GM18502 (cell line): Measurements from ENCODE around the gene ZNF276.
"Not testable (repeated sequence)": the region's sequence is repeated elsewhere in the genome, so short reads cannot be mapped to it uniquely, and the experiment has no call there.

Experiments
- ATAC-seq: cut with Tn5 transposase; IDR thresholded peaks from one replicate; pipeline ENCODE4 v1.9.1; 2021; ENCODE audit warnings: mild to moderate bottlenecking; ENCODE audit not compliant: unreplicated experiment, poor library complexity

ZNF276 gene

DNA sequence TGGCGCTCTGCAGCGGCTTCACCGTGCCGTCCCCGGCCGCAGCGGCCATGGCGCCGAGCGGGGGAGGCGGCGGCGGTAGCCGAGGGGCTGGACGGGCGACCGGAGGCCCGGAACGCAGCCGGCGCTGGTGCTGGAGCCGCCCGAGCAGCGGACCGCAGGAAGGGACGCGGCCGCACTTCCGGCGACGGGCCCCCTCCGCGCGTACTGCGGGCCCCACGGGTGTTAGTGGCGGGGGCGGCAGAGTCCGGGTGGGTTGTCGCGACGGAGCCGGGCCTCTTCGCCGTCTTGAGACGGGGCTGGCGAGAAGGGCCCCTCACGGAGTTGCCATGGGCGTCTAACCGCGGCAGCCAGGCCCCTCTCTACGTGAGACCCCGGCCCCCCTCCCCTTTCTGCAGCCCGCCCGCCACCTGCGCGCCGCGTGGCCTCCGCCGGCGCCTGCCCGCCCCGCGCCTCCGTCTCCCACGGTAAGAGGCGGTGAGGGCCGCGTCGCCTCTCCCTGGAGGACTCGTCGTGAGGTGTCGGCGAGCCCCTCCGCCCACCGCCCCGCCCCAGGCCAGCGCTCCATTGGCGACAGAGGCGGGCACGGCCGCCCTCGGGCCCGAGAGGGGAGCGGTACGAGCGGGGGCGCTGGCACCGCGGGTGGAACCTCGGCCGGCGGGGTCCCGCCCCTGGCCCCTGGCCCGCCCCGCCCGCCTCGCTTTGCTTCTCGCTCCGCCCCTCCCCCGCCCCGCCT, at the start of gene ZNF276, which contains the start of gene VPS9D1:
Gene ZNF276, plus strand, starts transcription at position 725 of the 733 bp plus-strand sequence. CDS start 104 bp downstream, outside the sequence.
Gene VPS9D1, minus strand, starts transcription at position 86 of the 733 bp plus-strand sequence. Its CDS starts 37 bp downstream, at position 49.
- ATAC-seq = peak; percentile 53

- ATAC-seq = not testable (repeated sequence)
Observed at GRCh38 chr16:89671565-89671964, 49.8 kb upstream of the ZNF276 start.

DNA sequence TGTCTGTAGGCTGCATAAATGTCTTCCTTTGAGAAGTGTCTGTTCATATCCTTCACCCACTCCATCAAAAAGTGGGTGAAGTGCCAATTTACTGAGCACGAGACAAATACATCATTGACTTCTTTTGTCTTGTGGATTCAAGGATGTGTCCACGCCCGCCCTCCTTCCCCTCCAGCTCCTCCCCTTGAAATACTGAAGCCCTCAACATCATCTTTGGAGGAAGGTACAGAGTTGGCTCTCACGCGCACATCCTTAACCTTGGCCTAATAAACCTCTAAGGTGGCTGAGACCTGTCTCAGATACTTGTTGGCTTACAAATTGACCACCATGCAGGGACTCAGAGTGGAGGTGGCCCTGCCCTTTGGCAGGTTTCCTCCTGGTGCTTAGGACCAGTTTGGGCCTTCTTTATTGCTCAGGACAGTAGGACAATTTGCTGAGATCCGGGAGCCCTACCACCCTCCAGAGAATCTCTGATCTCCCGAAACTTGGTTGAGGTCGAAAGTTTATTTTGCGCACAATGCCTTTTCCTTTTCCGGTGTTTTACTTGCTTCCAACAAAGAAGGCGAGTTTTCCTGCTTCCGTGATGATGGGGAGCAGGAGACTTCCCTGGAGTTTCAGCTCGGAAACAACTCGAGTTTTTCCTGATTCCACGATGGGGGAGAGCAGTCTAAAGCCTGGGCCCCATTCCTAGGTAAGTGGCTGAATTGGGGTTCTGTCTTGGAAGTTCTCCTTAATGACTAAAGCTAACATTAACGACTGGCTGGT, 49.0 kb upstream of the ZNF276 start:
- no peak for ATAC-seq

DNA sequence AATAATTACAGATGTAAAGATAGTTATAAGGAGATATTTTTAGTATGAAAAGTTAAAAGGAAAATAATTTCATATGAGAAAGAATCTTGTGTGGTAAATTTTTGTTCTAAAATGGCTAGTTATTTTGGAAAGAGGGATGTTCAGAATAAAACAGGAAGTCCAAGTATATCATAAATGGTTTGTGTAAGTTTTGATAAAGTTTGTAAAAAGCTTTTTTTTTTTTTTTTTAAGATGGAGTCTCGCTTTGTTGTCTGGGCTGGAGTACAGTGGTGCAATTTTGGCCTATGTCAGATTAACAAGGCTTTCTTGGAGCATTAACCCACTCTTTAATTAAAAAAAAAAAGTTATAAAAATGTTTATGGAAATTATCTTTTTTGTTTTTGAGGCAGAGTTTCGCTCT, 43.1 kb upstream of the ZNF276 start:
- ATAC-seq = no peak

DNA sequence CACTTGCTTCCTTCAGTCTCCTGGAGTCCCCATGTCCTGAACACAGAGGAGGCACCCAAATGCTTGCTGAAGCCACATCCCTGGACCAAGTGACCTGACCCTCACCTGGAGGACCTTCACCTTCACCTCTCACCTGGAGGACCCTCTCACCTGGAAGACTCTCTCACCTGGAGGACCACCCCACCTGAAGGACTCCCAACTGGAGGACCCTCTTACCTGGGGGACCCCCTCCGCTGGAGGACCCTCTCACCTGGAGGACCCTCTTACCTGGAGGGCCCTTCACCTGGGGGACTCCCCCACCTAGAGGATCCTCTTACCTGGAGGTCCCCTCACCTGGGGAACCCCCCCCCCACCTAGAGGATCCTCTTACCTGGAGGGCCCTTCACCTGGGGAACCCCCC, 35.4 kb upstream of the ZNF276 start:
- ATAC-seq = no peak

GRCh38 chr16:89686520-89687091, 34.7 kb upstream of the ZNF276 start, which contains the start of gene CDK10:
TSS of gene CDK10 (plus strand) at chr16:89686689. CDS start at chr16:89686711, 22 bp downstream.
- ATAC-seq = peak; percentile 91

DNA sequence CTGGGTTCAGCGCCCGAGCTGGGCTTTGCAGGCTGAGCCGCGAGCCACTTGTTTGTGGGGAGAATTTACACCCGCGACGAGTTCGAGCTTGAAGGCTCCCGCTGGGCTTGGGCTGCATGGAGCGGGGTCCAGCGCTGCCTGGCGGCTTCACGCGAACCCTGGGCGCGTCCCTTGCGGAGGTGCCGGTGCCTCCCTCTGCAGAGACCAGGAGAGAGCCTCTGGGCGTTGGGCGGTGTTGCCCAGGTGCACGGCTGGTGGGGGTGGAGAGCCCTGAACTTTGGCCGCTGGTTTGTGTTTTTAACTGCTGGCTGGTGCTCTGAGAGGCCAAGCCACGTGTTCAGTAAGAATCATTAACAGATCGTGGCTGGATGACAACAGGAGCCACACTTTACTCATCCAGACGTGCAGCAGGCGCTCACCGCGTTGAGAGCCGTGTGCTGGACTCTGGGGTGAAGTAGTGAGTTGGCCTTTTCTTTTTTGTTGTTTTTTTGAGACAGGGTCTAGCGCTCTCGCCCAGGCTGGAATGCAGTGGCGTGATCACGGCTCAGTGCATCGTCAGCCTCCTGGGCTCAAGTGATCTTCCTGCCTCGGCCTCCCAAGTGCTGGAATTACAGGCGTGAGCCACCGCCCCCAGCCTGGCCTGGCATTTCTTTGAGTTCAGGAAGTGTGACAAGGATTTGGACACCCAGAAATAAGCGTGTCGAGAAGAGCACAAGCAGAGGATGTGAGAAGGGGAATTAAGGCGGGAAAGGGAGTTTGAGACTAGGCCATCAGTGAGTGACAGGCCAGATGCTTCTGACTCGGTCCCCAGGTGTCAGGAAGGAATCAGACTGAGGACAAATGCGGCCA, 34.0 kb upstream of the ZNF276 start:
- peak; percentile 29 for ATAC-seq

DNA sequence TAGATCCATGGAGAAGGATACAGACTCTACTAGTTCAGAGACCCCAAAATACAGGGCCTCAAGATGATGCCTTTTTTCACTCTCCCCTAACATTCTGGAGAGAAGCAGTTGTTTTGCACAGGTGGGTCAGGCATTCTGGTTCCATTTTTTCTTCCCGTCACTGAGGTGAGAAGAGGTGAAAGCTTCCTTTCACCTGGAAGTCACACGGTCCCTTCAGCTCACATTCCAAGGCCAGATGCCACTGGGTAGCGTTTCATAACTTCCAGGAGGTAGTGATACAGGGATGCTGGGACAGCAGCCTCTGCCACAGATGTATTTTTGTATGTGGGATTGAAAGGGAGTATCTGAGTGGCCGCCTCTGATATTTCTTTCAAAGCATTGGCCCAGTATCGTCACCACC, 32.9 kb upstream of the ZNF276 start:
- ATAC-seq = no peak

GRCh38 chr16:89689142-89689541, 32.2 kb upstream of the ZNF276 start:
- ATAC-seq = no peak

- not testable (repeated sequence) for ATAC-seq
Observed at GRCh38 chr16:89689621-89690020, 31.7 kb upstream of the ZNF276 start.

DNA sequence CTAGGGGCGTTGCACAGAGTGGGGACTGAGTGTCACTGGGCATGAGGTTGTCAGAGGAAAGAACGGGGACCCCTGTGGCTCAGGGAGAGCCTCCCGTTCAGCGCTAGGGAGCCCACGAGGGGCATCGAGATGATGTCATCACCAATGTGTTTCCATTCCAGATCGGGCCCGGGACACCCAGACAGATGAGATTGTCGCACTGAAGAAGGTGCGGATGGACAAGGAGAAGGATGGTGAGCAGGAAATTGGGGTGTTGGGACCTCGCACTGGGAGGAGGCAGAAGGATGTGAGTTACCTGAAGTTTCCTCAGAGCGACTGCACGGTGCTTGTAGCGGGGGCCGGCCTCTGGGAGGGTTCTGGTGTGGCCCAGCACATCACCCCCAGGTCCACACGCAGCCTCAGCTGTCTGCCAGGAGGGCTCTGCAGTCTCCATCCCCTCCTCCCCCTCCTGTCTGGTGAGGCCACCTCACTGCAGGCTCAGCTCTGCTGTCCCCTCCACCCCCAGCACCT, 30.9 kb upstream of the ZNF276 start:
- ATAC-seq = no peak

DNA sequence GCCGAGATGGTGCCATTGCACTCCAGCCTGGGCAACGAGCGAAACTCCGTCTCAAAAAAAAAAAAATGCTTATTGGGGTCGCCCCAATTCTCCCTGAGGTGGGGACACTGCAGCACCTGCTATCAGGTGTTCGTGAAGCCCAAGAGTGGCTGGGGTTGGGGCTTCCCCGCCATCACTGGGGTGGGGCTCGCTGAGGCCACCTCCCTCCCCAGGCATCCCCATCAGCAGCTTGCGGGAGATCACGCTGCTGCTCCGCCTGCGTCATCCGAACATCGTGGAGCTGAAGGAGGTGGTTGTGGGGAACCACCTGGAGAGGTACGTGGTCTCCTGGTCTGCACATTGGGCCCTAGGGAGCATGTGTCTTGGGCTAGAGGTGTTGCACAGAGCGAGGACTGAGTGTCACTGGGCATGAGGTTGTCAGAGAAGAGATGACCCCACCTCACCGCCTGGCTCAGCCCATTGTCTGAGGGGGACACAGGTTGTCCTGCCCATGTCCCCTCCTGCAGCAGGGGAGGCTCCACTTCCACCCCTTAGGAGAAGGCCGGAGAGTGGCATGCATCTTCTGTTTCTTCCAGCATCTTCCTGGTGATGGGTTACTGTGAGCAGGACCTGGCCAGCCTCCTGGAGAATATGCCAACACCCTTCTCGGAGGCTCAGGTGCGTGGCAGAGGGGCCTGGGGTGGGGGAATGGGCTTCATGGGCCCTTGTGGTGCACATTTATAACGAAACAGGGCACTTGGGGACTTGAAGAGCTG, 29.9 kb upstream of the ZNF276 start:
- no peak for ATAC-seq

GRCh38 chr16:89691986-89692569, 29.3 kb upstream of the ZNF276 start:
- ATAC-seq = no peak

DNA sequence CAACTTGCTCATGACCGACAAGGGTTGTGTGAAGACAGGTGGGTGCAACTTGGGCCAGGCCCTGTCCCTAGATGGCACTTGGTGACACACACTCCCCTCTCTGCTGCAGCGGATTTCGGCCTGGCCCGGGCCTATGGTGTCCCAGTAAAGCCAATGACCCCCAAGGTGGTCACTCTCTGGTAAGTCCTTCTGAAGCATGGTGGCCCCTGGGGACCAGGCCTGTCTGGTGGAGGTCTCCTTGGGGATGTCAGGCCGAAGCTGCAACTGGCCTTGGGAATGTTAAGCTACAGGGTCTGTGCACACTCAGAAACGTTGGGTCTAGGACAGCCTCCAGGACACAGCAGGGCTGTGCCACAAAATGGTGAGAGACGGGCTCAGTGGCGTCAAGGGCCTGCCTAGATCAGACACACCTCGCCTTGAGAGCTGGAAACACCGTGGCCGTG, 28.0 kb upstream of the ZNF276 start:
- no peak for ATAC-seq

GRCh38 chr16:89693931-89694783, 27.2 kb upstream of the ZNF276 start:
- no peak for ATAC-seq

DNA sequence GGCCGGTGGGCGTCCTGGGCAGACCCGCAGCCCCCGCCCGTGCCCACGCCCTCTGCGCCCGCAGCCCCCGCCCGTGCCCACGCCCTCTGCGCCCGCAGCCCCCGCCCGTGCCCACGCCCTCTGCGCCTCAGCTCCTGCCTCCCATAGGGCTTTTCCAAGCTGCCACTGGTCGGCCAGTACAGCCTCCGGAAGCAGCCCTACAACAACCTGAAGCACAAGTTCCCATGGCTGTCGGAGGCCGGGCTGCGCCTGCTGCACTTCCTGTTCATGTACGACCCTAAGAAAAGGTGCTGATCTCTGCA, 26.6 kb upstream of the ZNF276 start:
- not testable (repeated sequence) for ATAC-seq

GRCh38 chr16:89695086-89695874, 26.1 kb upstream of the ZNF276 start:
- ATAC-seq = no peak
